ENCODE results near the gene SND1. TPM values are rescaled to one million over a fixed set of nuclear protein-coding genes. Genes with fewer than 3 reads are reported as not detected.

The SND1 gene
- total and polyA plus RNA-seq, 9 donors: 88.3 to 125 (median 97.7) TPM

GRCh38 chr7:127717502-127718339, 65.7 kb downstream of the SND1 start:
- Histone ChIP-seq H3K36me3 (ENCODE audit: control insufficient read depth, insufficient read depth, low read length) (peaks cover 30% of the 10 kb centered on the region), H3K27me3 (ENCODE audit: control insufficient read depth, insufficient read depth, low read length) (no peaks in the 10 kb centered on the region), H3K9me3 (replicated peaks; ENCODE audit: control insufficient read depth, low read depth, low read length) (no peaks in the 10 kb centered on the region), H3K4me1 (ENCODE audit: control insufficient read depth, insufficient read depth, low read length) (no peaks in the 10 kb centered on the region), H3K4me3 (ENCODE audit: low read length) (no peak overlapping the region), H3K27ac (ENCODE audit: low read length) (no peak overlapping the region)
- DNase-seq: no peak
- WGBS (ENCODE audit: insufficient coverage): 97% methylated on average over 4 of the region's 6 CpGs

GRCh38 chr7:127718340-127718679, 66.3 kb downstream of the SND1 start:
- Histone ChIP-seq H3K4me1 (ENCODE audit: control insufficient read depth, insufficient read depth, low read length) (no peaks in the 10 kb centered on the region), H3K36me3 (ENCODE audit: control insufficient read depth, insufficient read depth, low read length) (peaks cover 32% of the 10 kb centered on the region), H3K27me3 (ENCODE audit: control insufficient read depth, insufficient read depth, low read length) (no peaks in the 10 kb centered on the region), H3K9me3 (replicated peaks; ENCODE audit: control insufficient read depth, low read depth, low read length) (no peaks in the 10 kb centered on the region), H3K27ac (ENCODE audit: low read length) (no peak overlapping the region), H3K4me3 (ENCODE audit: low read length) (no peak overlapping the region)
- 77% methylated on average over 3 of the region's 7 CpGs for WGBS (ENCODE audit: insufficient coverage)
- DNase-seq: no peak

GRCh38 chr7:127726476-127726875, 74.5 kb downstream of the SND1 start:
- H3K4me1 ChIP-seq (ENCODE audit: control insufficient read depth, insufficient read depth, low read length): no peaks in the 10 kb centered on the region
- H3K9me3 ChIP-seq (replicated peaks; ENCODE audit: control insufficient read depth, low read depth, low read length): no peaks in the 10 kb centered on the region
- WGBS (ENCODE audit: insufficient coverage): 52% methylated on average over 2 of the region's 3 CpGs
- H3K27ac ChIP-seq (ENCODE audit: low read length): no peak overlapping the region
- no peaks in the 10 kb centered on the region for H3K27me3 ChIP-seq (ENCODE audit: control insufficient read depth, insufficient read depth, low read length)
- peaks cover 41% of the 10 kb centered on the region for H3K36me3 ChIP-seq (ENCODE audit: control insufficient read depth, insufficient read depth, low read length)
- no peak overlapping the region for H3K4me3 ChIP-seq (ENCODE audit: low read length)
- no peak for DNase-seq

- H3K27ac ChIP-seq (ENCODE audit: low read length): no peak overlapping the region
- no peak overlapping the region for H3K4me3 ChIP-seq (ENCODE audit: low read length)
- 87% methylated on average over 6 of the region's 13 CpGs for WGBS (ENCODE audit: insufficient coverage)
- no peak for DNase-seq
- H3K36me3 ChIP-seq (ENCODE audit: control insufficient read depth, insufficient read depth, low read length): peaks cover 30% of the 10 kb centered on the region
- no peaks in the 10 kb centered on the region for H3K4me1 ChIP-seq (ENCODE audit: control insufficient read depth, insufficient read depth, low read length)
- no peaks in the 10 kb centered on the region for H3K27me3 ChIP-seq (ENCODE audit: control insufficient read depth, insufficient read depth, low read length)
- H3K9me3 ChIP-seq (replicated peaks; ENCODE audit: control insufficient read depth, low read depth, low read length): no peaks in the 10 kb centered on the region
Measured at GRCh38 chr7:127730658-127731276, 78.8 kb downstream of the SND1 start.

GRCh38 chr7:127731431-127732080, 79.6 kb downstream of the SND1 start:
- no peaks in the 10 kb centered on the region for H3K4me1 ChIP-seq (ENCODE audit: control insufficient read depth, insufficient read depth, low read length)
- 55% methylated on average over 6 of the region's 10 CpGs for WGBS (ENCODE audit: insufficient coverage)
- peaks cover 24% of the 10 kb centered on the region for H3K36me3 ChIP-seq (ENCODE audit: control insufficient read depth, insufficient read depth, low read length)
- peak; percentile 15 for DNase-seq
- H3K27me3 ChIP-seq (ENCODE audit: control insufficient read depth, insufficient read depth, low read length): no peaks in the 10 kb centered on the region
- H3K27ac ChIP-seq (ENCODE audit: low read length): no peak overlapping the region
- no peaks in the 10 kb centered on the region for H3K9me3 ChIP-seq (replicated peaks; ENCODE audit: control insufficient read depth, low read depth, low read length)
- H3K4me3 ChIP-seq (ENCODE audit: low read length): no peak overlapping the region

- no peaks in the 10 kb centered on the region for H3K4me1 ChIP-seq (ENCODE audit: control insufficient read depth, insufficient read depth, low read length)
- H3K4me3 ChIP-seq (ENCODE audit: low read length): no peak overlapping the region
- no peaks in the 10 kb centered on the region for H3K27me3 ChIP-seq (ENCODE audit: control insufficient read depth, insufficient read depth, low read length)
- no peak for DNase-seq
- WGBS (ENCODE audit: insufficient coverage): 60% methylated on average over 1 of the region's 2 CpGs
- H3K36me3 ChIP-seq (ENCODE audit: control insufficient read depth, insufficient read depth, low read length): peaks cover 21% of the 10 kb centered on the region
- no peaks in the 10 kb centered on the region for H3K9me3 ChIP-seq (replicated peaks; ENCODE audit: control insufficient read depth, low read depth, low read length)
- no peak overlapping the region for H3K27ac ChIP-seq (ENCODE audit: low read length)
Measured at GRCh38 chr7:127732306-127732705, 80.3 kb downstream of the SND1 start.

- Histone ChIP-seq H3K27ac (ENCODE audit: low read length) (no peak overlapping the region), H3K9me3 (replicated peaks; ENCODE audit: control insufficient read depth, low read depth, low read length) (no peaks in the 10 kb centered on the region), H3K36me3 (ENCODE audit: control insufficient read depth, insufficient read depth, low read length) (peaks cover 15% of the 10 kb centered on the region), H3K27me3 (ENCODE audit: control insufficient read depth, insufficient read depth, low read length) (no peaks in the 10 kb centered on the region), H3K4me1 (ENCODE audit: control insufficient read depth, insufficient read depth, low read length) (no peaks in the 10 kb centered on the region), H3K4me3 (ENCODE audit: low read length) (no peak overlapping the region)
- peak; percentile 10 for DNase-seq
- WGBS (ENCODE audit: insufficient coverage): 47% methylated on average over 2 of the region's 3 CpGs
Measured at GRCh38 chr7:127733986-127734385, 82.0 kb downstream of the SND1 start.

- DNase-seq: no peak
- Histone ChIP-seq H3K4me3 (ENCODE audit: low read length) (no peak overlapping the region), H3K9me3 (replicated peaks; ENCODE audit: control insufficient read depth, low read depth, low read length) (no peaks in the 10 kb centered on the region), H3K36me3 (ENCODE audit: control insufficient read depth, insufficient read depth, low read length) (peaks cover 10% of the 10 kb centered on the region), H3K4me1 (ENCODE audit: control insufficient read depth, insufficient read depth, low read length) (no peaks in the 10 kb centered on the region), H3K27ac (ENCODE audit: low read length) (no peak overlapping the region), H3K27me3 (ENCODE audit: control insufficient read depth, insufficient read depth, low read length) (no peaks in the 10 kb centered on the region)
- 69% methylated on average over 2 of the region's 5 CpGs for WGBS (ENCODE audit: insufficient coverage)
Measured at GRCh38 chr7:127736511-127736910, 84.5 kb downstream of the SND1 start.

GRCh38 chr7:127738859-127739258, 86.9 kb downstream of the SND1 start:
- no peak overlapping the region for H3K27ac ChIP-seq (ENCODE audit: low read length)
- H3K4me3 ChIP-seq (ENCODE audit: low read length): no peak overlapping the region
- H3K4me1 ChIP-seq (ENCODE audit: control insufficient read depth, insufficient read depth, low read length): no peaks in the 10 kb centered on the region
- 56% methylated on average over 1 of the region's 2 CpGs for WGBS (ENCODE audit: insufficient coverage)
- DNase-seq: no peak
- no peaks in the 10 kb centered on the region for H3K27me3 ChIP-seq (ENCODE audit: control insufficient read depth, insufficient read depth, low read length)
- H3K9me3 ChIP-seq (replicated peaks; ENCODE audit: control insufficient read depth, low read depth, low read length): no peaks in the 10 kb centered on the region
- peaks cover 2% of the 10 kb centered on the region for H3K36me3 ChIP-seq (ENCODE audit: control insufficient read depth, insufficient read depth, low read length)

GRCh38 chr7:127741764-127742375, 89.9 kb downstream of the SND1 start:
- Histone ChIP-seq H3K36me3 (ENCODE audit: control insufficient read depth, insufficient read depth, low read length) (peaks cover 2% of the 10 kb centered on the region), H3K27ac (ENCODE audit: low read length) (no peak overlapping the region), H3K27me3 (ENCODE audit: control insufficient read depth, insufficient read depth, low read length) (no peaks in the 10 kb centered on the region), H3K4me1 (ENCODE audit: control insufficient read depth, insufficient read depth, low read length) (no peaks in the 10 kb centered on the region), H3K9me3 (replicated peaks; ENCODE audit: control insufficient read depth, low read depth, low read length) (no peaks in the 10 kb centered on the region), H3K4me3 (ENCODE audit: low read length) (no peak overlapping the region)
- no CpG with 5 or more reads among the region's 3 CpGs for WGBS (ENCODE audit: insufficient coverage)
- no peak for DNase-seq

All from muscle of leg (tissue), 11 donors.